HG02970 (cell line): ENCODE measurements around the gene COMMD6.

ENCODE experiments used
- ATAC-seq: cut with Tn5 transposase; IDR thresholded peaks from one replicate; pipeline ENCODE4 v1.9.1; 2021; ENCODE audit warnings: mild to moderate bottlenecking, moderate library complexity, moderate number of reproducible peaks; ENCODE audit not compliant: unreplicated experiment, low FRiP score

COMMD6 gene

GRCh38 chr13:75533861-75534260 is 3.8 kb downstream of the COMMD6 start:
- ATAC-seq = no peak

- no peak for ATAC-seq
These were observed 7.1 kb downstream of the COMMD6 start for GRCh38 chr13:75530549-75530961.

- no peak for ATAC-seq
These were observed 15.7 kb downstream of the COMMD6 start for GRCh38 chr13:75521956-75522355.

- ATAC-seq = no peak
These were observed 19.1 kb downstream of the COMMD6 start for GRCh38 chr13:75518439-75519088.

- ATAC-seq = no peak
These were observed 23.3 kb downstream of the COMMD6 start for GRCh38 chr13:75514080-75514995.

GRCh38 chr13:75513271-75513670 is 24.4 kb downstream of the COMMD6 start:
- no peak for ATAC-seq

GRCh38 chr13:75512253-75512652 is 25.4 kb downstream of the COMMD6 start:
- ATAC-seq = no peak

- ATAC-seq = no peak
These were observed 26.5 kb downstream of the COMMD6 start for GRCh38 chr13:75511051-75511625.

GRCh38 chr13:75508002-75508548 is 29.6 kb downstream of the COMMD6 start:
- no peak for ATAC-seq

- ATAC-seq = no peak
These were observed 30.3 kb downstream of the COMMD6 start for GRCh38 chr13:75507027-75508001.

GRCh38 chr13:75506018-75506417 is 31.6 kb downstream of the COMMD6 start:
- ATAC-seq = no peak

- no peak for ATAC-seq
These were observed 32.3 kb downstream of the COMMD6 start for GRCh38 chr13:75505327-75505726.

GRCh38 chr13:75495938-75496337 is 41.7 kb downstream of the COMMD6 start:
- no peak for ATAC-seq

- ATAC-seq = no peak
These were observed 43.1 kb downstream of the COMMD6 start for GRCh38 chr13:75494491-75494890.

GRCh38 chr13:75493156-75493555 is 44.5 kb downstream of the COMMD6 start:
- ATAC-seq = no peak

- ATAC-seq = no peak
These were observed 45.3 kb downstream of the COMMD6 start for GRCh38 chr13:75492389-75492788.

- no peak for ATAC-seq
These were observed 46.3 kb downstream of the COMMD6 start for GRCh38 chr13:75491376-75491775.

GRCh38 chr13:75489502-75490263 is 48.0 kb downstream of the COMMD6 start:
- ATAC-seq = peak; percentile 81
